Endothelial cell of umbilical vein (primary cell): ENCODE results near the gene HMGN2. TPM values are rescaled to one million over a fixed set of nuclear protein-coding genes. Genes with fewer than 3 reads are reported as not detected.

Experiments
- BruUV-seq: library from RNA; stranded (reverse); fragments of 400-500 nt; replicated peaks from 2 replicates; lab custom pipeline; 2021; lab: Mats Ljungman, UMichigan
- CTCF ChIA-PET: fragments of 300-600, 350-600 bp; sonication (Branson Sonifier 250); formaldehyde crosslinking; loops from one replicate; lab custom pipeline; 2021; ENCODE audit warnings: antibody characterized with exemption, inconsistent platforms; lab: Charles Lee
- POLR2A ChIA-PET: fragments of 300-600, 350-600 bp; sonication (Branson Sonifier 250); formaldehyde crosslinking; loops from one replicate; lab custom pipeline; 2021; ENCODE audit warnings: antibody characterized with exemption, inconsistent platforms; lab: Charles Lee
- DNase-seq: peaks from one replicate; pipeline ENCODE4 v3.0.0-alpha.2; 2011; ENCODE audit warnings: low read depth, low spot score
- FAIRE-seq: peaks from 2 replicates; lab custom pipeline; 2011; peaks lifted over from hg19 to GRCh38; lab: Jason Lieb, UNC
- H2AFZ ChIP-seq: 2 replicates; pipeline ENCODE4 v1.6.0; 2012; ENCODE audit warnings: low read depth, low read length, control low read depth, inconsistent platforms
- H3K27ac ChIP-seq: 2 replicates; pipeline ENCODE4 v1.5.1; 2011; ENCODE audit warnings: low read depth, mild to moderate bottlenecking, control low read depth, low read length, moderate library complexity; ENCODE audit not compliant: insufficient read depth
- H3K27me3 ChIP-seq, 2 experiments: 2 replicates each; pipeline versions ENCODE4 v1.6.0 to v1.6.1; 2011; ENCODE audit warnings: low read length in 2 of 2, mixed read lengths in 1 of 2; ENCODE audit not compliant: control insufficient read depth in 2 of 2, insufficient read depth in 2 of 2
- H3K36me3 ChIP-seq, 2 experiments: 2 replicates in 1 of 2; 3 replicates in 1 of 2; pipeline ENCODE4 v1.5.1; 2011; ENCODE audit warnings: low read length in 2 of 2, mild to moderate bottlenecking in 1 of 2, moderate library complexity in 1 of 2; ENCODE audit not compliant: control insufficient read depth in 2 of 2, insufficient read depth in 2 of 2; ENCODE audit errors: extremely low read depth in 1 of 2
- H3K4me1 ChIP-seq: 3 replicates; pipeline ENCODE4 v1.5.1; 2011; ENCODE audit warnings: mild to moderate bottlenecking, low read length; ENCODE audit not compliant: control insufficient read depth, insufficient read depth; ENCODE audit errors: extremely low read depth
- H3K4me2 ChIP-seq: 2 replicates; pipeline ENCODE4 v1.6.1; 2011; ENCODE audit warnings: low read length, control low read depth, mixed read lengths; ENCODE audit not compliant: insufficient read depth
- H3K4me3 ChIP-seq, 3 experiments: fragments of 200-600 bp in 1 of 3; sonication (generic), shearing (Covaris generic) in 1 of 3; replicated peaks in 1 of 3; 2 replicates each; pipeline ENCODE4 v1.5.1; 2011 to 2016; ENCODE audit warnings: control low read depth in 3 of 3, low read length in 3 of 3, mild to moderate bottlenecking in 2 of 3, inconsistent platforms in 1 of 3, low read depth in 1 of 3, moderate library complexity in 1 of 3; ENCODE audit not compliant: insufficient read depth in 1 of 3
- H3K79me2 ChIP-seq: 2 replicates; pipeline ENCODE4 v1.6.0; 2012; ENCODE audit warnings: low read length, inconsistent platforms; ENCODE audit not compliant: control insufficient read depth, insufficient read depth
- H3K9ac ChIP-seq: replicated peaks from 2 replicates; pipeline ENCODE3; 2011; ENCODE audit warnings: low read length, control low read depth; ENCODE audit not compliant: insufficient read depth; ENCODE audit errors: extremely low read depth
- H3K9me1 ChIP-seq: replicated peaks from 3 replicates; pipeline ENCODE4 v1.6.0; 2011; ENCODE audit warnings: mild to moderate bottlenecking, low read length; ENCODE audit not compliant: control insufficient read depth, insufficient read depth; ENCODE audit errors: extremely low read depth
- H3K9me3 ChIP-seq: replicated peaks from 2 replicates; pipeline ENCODE4 v1.5.1; 2012; ENCODE audit warnings: low read length, inconsistent platforms; ENCODE audit not compliant: control insufficient read depth, insufficient read depth
- H4K20me1 ChIP-seq: replicated peaks from 2 replicates; pipeline ENCODE3; 2011; ENCODE audit warnings: mild to moderate bottlenecking, low read length; ENCODE audit not compliant: control insufficient read depth, insufficient read depth; ENCODE audit errors: extremely low read depth
- CTCF ChIP-seq, 2 donors: IDR thresholded peaks; 1 replicate in 1 of 2; 2 replicates in 1 of 2; pipeline ENCODE4 v1.5.1; 2011; ENCODE audit warnings: low read length in 2 of 2, mild to moderate bottlenecking in 2 of 2, moderate library complexity in 2 of 2, control low read depth in 1 of 2, inconsistent platforms in 1 of 2, low read depth in 1 of 2; ENCODE audit not compliant: insufficient read depth in 1 of 2; ENCODE audit errors: extremely low read depth in 1 of 2
- EZH2 ChIP-seq: IDR thresholded peaks from 2 replicates; pipeline ENCODE4 v1.6.1; 2012; ENCODE audit warnings: borderline replicate concordance, low read depth, mild to moderate bottlenecking, moderate library complexity, low read length, inconsistent platforms; ENCODE audit not compliant: severe bottlenecking
- FOS ChIP-seq: IDR thresholded peaks from 2 replicates; pipeline ENCODE4 v1.6.1; 2011; ENCODE audit warnings: mild to moderate bottlenecking, low read length, moderate library complexity, borderline replicate concordance; ENCODE audit not compliant: insufficient read depth
- GATA2 ChIP-seq: IDR thresholded peaks from 2 replicates; pipeline ENCODE4 v1.7.0; 2011; ENCODE audit warnings: low read depth, mild to moderate bottlenecking, moderate library complexity, mixed read lengths, low read length; ENCODE audit not compliant: insufficient read length, insufficient read depth
- JUN ChIP-seq: IDR thresholded peaks from 2 replicates; pipeline ENCODE4 v1.6.1; 2011; ENCODE audit warnings: borderline replicate concordance, low read depth; ENCODE audit not compliant: insufficient read length, insufficient read depth
- MAX ChIP-seq: IDR thresholded peaks from 2 replicates; pipeline ENCODE4 v1.6.1; 2011; ENCODE audit not compliant: insufficient read depth, insufficient read length
- MYC ChIP-seq: IDR thresholded peaks from one replicate; pipeline ENCODE4 v1.6.1; 2011; ENCODE audit warnings: mild to moderate bottlenecking, low read depth, low read length
- POLR2A ChIP-seq: IDR thresholded peaks from 2 replicates; pipeline ENCODE4 v1.6.1; 2012; ENCODE audit warnings: low read depth, mild to moderate bottlenecking, control low read depth, low read length
- POLR2AphosphoS5 ChIP-seq: IDR thresholded peaks from 2 replicates; pipeline ENCODE4 v1.6.1; 2012; ENCODE audit warnings: low read depth, mild to moderate bottlenecking, control low read depth, low read length, moderate library complexity; ENCODE audit not compliant: insufficient read depth
- dilution Hi-C: fragments of 300-500 bp; cut with MboI; formaldehyde crosslinking; loops from one replicate; pipeline ENCODE4 v1.15.0; 2019; ENCODE audit warnings: low sequenced_read_pairs; ENCODE audit not compliant: extremely low pct_ligation_motif_present
- intact Hi-C: fragments of 100-400 bp; cut with micrococcal nuclease; formaldehyde crosslinking; loops from one replicate; pipeline ENCODE4 v1.10.0; 2022
- polyA plus RNA-seq, 4 experiments: library from polyadenylated mRNA; depleted of rRNA in 3 of 4; stranded (reverse) in 3 of 4; unstranded in 1 of 4; fragments of >200 nt; gene quantifications; 2 replicates each; pipeline versions ENCODE4 v1.2.1 to v1.2.3, GENCODE V29; 2011 to 2012; ENCODE audit warnings: missing spikeins in 1 of 4
- total RNA-seq: library from RNA; stranded (reverse); gene quantifications from 2 replicates; pipeline ENCODE4 v1.2.3, GENCODE V29; 2021

HMGN2 gene
- total and polyA plus RNA-seq, 2 donors (not counting 3 experiments of a cell fraction or from before 2014, with no cell fraction given), result 240 to 580 TPM

DNA sequence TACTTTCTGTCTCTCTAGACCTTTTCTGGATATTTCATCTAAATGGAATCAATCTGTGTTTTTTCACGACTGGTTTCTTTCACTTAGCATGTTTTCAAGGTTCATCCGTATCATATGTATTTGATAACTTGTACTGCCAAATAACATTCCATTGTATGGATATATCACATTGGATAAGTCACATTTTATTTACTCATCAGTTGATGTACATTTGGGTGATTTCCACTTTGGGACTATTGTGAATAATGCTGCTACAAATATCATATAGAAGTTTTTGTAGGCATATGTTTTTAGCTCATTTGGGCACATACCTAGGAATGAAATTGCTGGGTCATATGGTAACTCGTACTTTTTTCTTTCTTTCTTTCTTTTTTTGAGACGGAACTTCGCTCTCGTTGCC, 6.7 kb downstream of the HMGN2 start:
- peaks cover 9 to 15% of the 10 kb centered on the region in 2 experiments for H3K36me3 ChIP-seq
- dilution Hi-C loops, result no loop called here
- H3K79me2 ChIP-seq, result peaks cover 8% of the 10 kb centered on the region
- no peak overlapping the region for H3K9ac ChIP-seq
- ChIA-PET CTCF (no interaction called here), POLR2A (no interaction called here)
- H3K9me3 ChIP-seq, result no peaks in the 10 kb centered on the region
- H2AFZ ChIP-seq, result no peak overlapping the region
- no peak overlapping the region for H3K4me3 ChIP-seq
- peaks cover 8% of the 10 kb centered on the region for H3K4me1 ChIP-seq
- intact Hi-C loops, result no loop called here
- no TSS peak for BruUV-seq
- H3K27ac ChIP-seq, result no peak overlapping the region
- H3K27me3 ChIP-seq, result no peaks in the 10 kb centered on the region
- H3K4me2 ChIP-seq, result no peak overlapping the region
- no peaks in the 10 kb centered on the region for H3K9me1 ChIP-seq
- no peak for FAIRE-seq
- peaks cover under 1% of the 10 kb centered on the region for H4K20me1 ChIP-seq
- no peak for DNase-seq
- no peak for TF ChIP-seq FOS
- TF ChIP-seq EZH2, result no peak
- TF ChIP-seq MYC, result no peak
- TF ChIP-seq GATA2, result no peak
- no peak for TF ChIP-seq POLR2AphosphoS5
- TF ChIP-seq CTCF (IDR thresholded peaks at IDR 0.05; ENCODE audit: extremely low read depth in 1 of 2, insufficient read depth in 1 of 2, low read depth in 1 of 2, low read length in 2 of 2), result no peak
- TF ChIP-seq JUN, result no peak
- TF ChIP-seq POLR2A, result no peak
- no peak for TF ChIP-seq MAX
